Mesenchymal stem cell (in vitro differentiated cells and primary cell): Measurements from ENCODE around the gene DMD.

Experiments
- DNase-seq: peaks from one replicate; pipeline ENCODE4 v3.0.0-alpha.2; 2013
- H2AFZ ChIP-seq: one replicate; pipeline ENCODE4 v1.6.1; 2013; ENCODE audit warnings: low read depth, mild to moderate bottlenecking, control low read depth, inconsistent platforms, low read length, moderate library complexity
- H2AK5ac ChIP-seq: 2 replicates; pipeline ENCODE4 v1.6.1; 2013; ENCODE audit warnings: low read length, moderate library complexity, mild to moderate bottlenecking, inconsistent platforms; ENCODE audit not compliant: severe bottlenecking
- H2BK120ac ChIP-seq: one replicate; pipeline ENCODE4 v1.6.1; 2013; ENCODE audit warnings: low read depth, mild to moderate bottlenecking, inconsistent platforms, low read length, moderate library complexity
- H2BK12ac ChIP-seq, 2 experiments: one replicate each; pipeline ENCODE4 v1.6.1; 2013; ENCODE audit warnings: inconsistent platforms in 2 of 2, low read length in 2 of 2, mild to moderate bottlenecking in 2 of 2, moderate library complexity in 2 of 2, control low read depth in 1 of 2
- H2BK15ac ChIP-seq: one replicate; pipeline ENCODE4 v1.6.1; 2013; ENCODE audit warnings: mild to moderate bottlenecking, low read depth, inconsistent platforms; ENCODE audit not compliant: poor library complexity, severe bottlenecking
- H2BK5ac ChIP-seq: 2 replicates; pipeline ENCODE4 v1.6.1; 2013; ENCODE audit warnings: low read depth, mild to moderate bottlenecking, low read length, control low read depth, inconsistent platforms; ENCODE audit not compliant: poor library complexity, severe bottlenecking
- H3K14ac ChIP-seq, 2 experiments: one replicate each; pipeline ENCODE4 v1.6.1; 2013; ENCODE audit warnings: inconsistent platforms in 2 of 2, low read length in 2 of 2, control low read depth in 1 of 2, mild to moderate bottlenecking in 1 of 2, moderate library complexity in 1 of 2
- H3K18ac ChIP-seq, 2 experiments: one replicate each; pipeline ENCODE4 v1.6.1; 2013; ENCODE audit warnings: inconsistent platforms in 2 of 2, low read length in 2 of 2, control low read depth in 1 of 2, low read depth in 1 of 2, mild to moderate bottlenecking in 1 of 2
- H3K23ac ChIP-seq, 2 experiments: one replicate each; pipeline ENCODE4 v1.6.1; 2013; ENCODE audit warnings: inconsistent platforms in 2 of 2, low read length in 2 of 2, mild to moderate bottlenecking in 2 of 2, moderate library complexity in 2 of 2, control low read depth in 1 of 2
- H3K27ac ChIP-seq: 2 replicates; pipeline ENCODE4 v1.5.1; 2013; ENCODE audit warnings: mild to moderate bottlenecking, moderate library complexity, low read length, control low read depth, inconsistent platforms; ENCODE audit not compliant: poor library complexity, severe bottlenecking
- H3K27me3 ChIP-seq, 2 experiments: 2 replicates each; pipeline versions ENCODE4 v1.6.1 to v1.7.0; 2013; ENCODE audit warnings: low read length in 2 of 2, mild to moderate bottlenecking in 2 of 2, moderate library complexity in 2 of 2, control low read depth in 1 of 2, inconsistent platforms in 1 of 2; ENCODE audit not compliant: control insufficient read depth in 1 of 2, insufficient read depth in 1 of 2
- H3K36me3 ChIP-seq, 2 experiments: 2 replicates each; pipeline versions ENCODE4 v1.6.1 to v1.7.0; 2013; ENCODE audit warnings: low read length in 2 of 2, control low read depth in 1 of 2, inconsistent platforms in 1 of 2, low read depth in 1 of 2, mild to moderate bottlenecking in 1 of 2; ENCODE audit not compliant: insufficient read depth in 2 of 2, control insufficient read depth in 1 of 2
- H3K4ac ChIP-seq, 2 experiments: one replicate each; pipeline ENCODE4 v1.6.1; 2013; ENCODE audit warnings: inconsistent platforms in 2 of 2, low read length in 2 of 2, mild to moderate bottlenecking in 2 of 2, moderate library complexity in 2 of 2, control low read depth in 1 of 2, low read depth in 1 of 2
- H3K4me1 ChIP-seq: 2 replicates; pipeline ENCODE4 v1.6.1; 2013; ENCODE audit warnings: low read depth, low read length, control low read depth; ENCODE audit not compliant: control insufficient read depth, insufficient read depth
- H3K4me2 ChIP-seq: 2 replicates; pipeline ENCODE4 v1.6.1; 2013; ENCODE audit warnings: low read length, mild to moderate bottlenecking, inconsistent platforms; ENCODE audit not compliant: poor library complexity, severe bottlenecking
- H3K4me3 ChIP-seq, 2 experiments: 2 replicates each; pipeline versions ENCODE4 v1.5.1 to v1.7.0; 2013; ENCODE audit warnings: low read length in 2 of 2, mild to moderate bottlenecking in 2 of 2, control low read depth in 1 of 2, low read depth in 1 of 2; ENCODE audit not compliant: insufficient read depth in 1 of 2
- H3K79me1 ChIP-seq: replicated peaks from 2 replicates; pipeline ENCODE4 v1.6.1; 2013; ENCODE audit warnings: mild to moderate bottlenecking, control low read depth, low read length, inconsistent platforms; ENCODE audit not compliant: poor library complexity, severe bottlenecking
- H3K9ac ChIP-seq: 2 replicates; pipeline ENCODE4 v1.7.0; 2013; ENCODE audit warnings: mild to moderate bottlenecking, low read length, moderate library complexity
- H3K9me3 ChIP-seq: 2 replicates; pipeline ENCODE4 v1.7.0; 2013; ENCODE audit warnings: mild to moderate bottlenecking, low read length; ENCODE audit not compliant: control insufficient read depth
- H4K8ac ChIP-seq: one replicate; pipeline ENCODE4 v1.6.1; 2013; ENCODE audit warnings: inconsistent platforms, mild to moderate bottlenecking, low read length, moderate library complexity
- H4K91ac ChIP-seq: one replicate; pipeline ENCODE4 v1.6.1; 2013; ENCODE audit warnings: mild to moderate bottlenecking, low read length, inconsistent platforms
- WGBS: methylation state at CpG from one replicate; pipeline ENCODE4 v1.1.7; 2013; ENCODE audit warnings: mixed read lengths; 5-methylcytosine and 5-hydroxymethylcytosine counted together

The DMD gene

DNA sequence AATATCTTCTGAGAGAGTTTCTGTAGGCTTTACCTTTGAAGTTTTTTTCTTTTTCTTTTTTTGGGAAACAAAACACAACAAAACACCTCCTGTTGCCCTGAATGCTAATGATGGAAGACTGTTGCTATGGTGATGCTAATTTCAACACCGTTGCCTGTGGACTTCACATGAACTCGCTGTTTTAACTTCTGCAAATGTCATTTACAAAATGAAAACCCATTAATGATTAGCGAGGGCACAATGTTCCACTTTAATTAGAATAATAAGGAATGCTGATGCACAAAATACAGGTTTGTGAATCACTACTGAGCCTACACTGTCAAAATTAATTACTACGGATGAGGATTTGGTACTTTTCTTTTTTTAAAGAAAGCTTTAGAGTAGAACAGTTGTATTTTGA, 1912.4 kb downstream of the DMD start:
- WGBS: no CpG with 5 or more reads among the region's 4 CpGs
- H2BK120ac ChIP-seq: no peak overlapping the region
- no peak overlapping the region for H3K27ac ChIP-seq
- H4K91ac ChIP-seq: no peak overlapping the region
- no peak overlapping the region for H2BK12ac ChIP-seq
- no peaks in the 10 kb centered on the region for H3K27me3 ChIP-seq
- no peak overlapping the region for H3K18ac ChIP-seq
- no peaks in the 10 kb centered on the region for H3K79me1 ChIP-seq
- H3K36me3 ChIP-seq: no peaks in the 10 kb centered on the region
- no peaks in the 10 kb centered on the region for H3K4me1 ChIP-seq
- no peak overlapping the region for H2AK5ac ChIP-seq
- no peak overlapping the region for H3K9ac ChIP-seq
- H2AFZ ChIP-seq: no peak overlapping the region
- no peak overlapping the region for H3K4me3 ChIP-seq
- no peak for DNase-seq
- H3K14ac ChIP-seq: no peak overlapping the region
- no peak overlapping the region for H4K8ac ChIP-seq
- H2BK5ac ChIP-seq: no peak overlapping the region
- H2BK15ac ChIP-seq: no peak overlapping the region
- H3K4me2 ChIP-seq: no peak overlapping the region
- H3K9me3 ChIP-seq: no peaks in the 10 kb centered on the region
- H3K23ac ChIP-seq: no peak overlapping the region
- no peak overlapping the region for H3K4ac ChIP-seq

DNA sequence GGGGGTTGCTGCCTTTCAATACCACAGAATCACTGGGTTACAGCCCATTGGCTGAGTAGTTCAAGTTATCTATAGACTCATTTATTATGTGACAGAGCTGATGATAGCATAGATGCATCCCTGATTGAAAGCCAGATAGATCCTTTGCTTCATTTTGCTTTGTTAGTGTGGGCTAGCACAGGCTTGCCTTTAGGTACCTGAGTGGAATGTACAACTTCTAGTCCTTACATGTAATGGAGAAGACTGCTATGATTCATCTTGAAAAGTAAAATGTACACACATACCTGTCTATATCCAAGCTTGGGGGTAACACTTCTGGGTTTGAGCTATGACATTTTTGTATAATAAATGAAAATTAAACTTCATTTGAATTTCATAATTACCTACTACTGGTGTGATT, 1913.5 kb downstream of the DMD start:
- no peak overlapping the region for H4K8ac ChIP-seq
- H3K4me1 ChIP-seq: no peaks in the 10 kb centered on the region
- H3K18ac ChIP-seq: no peak overlapping the region
- H3K27me3 ChIP-seq: no peaks in the 10 kb centered on the region
- H3K4ac ChIP-seq: no peak overlapping the region
- H2BK120ac ChIP-seq: no peak overlapping the region
- no peaks in the 10 kb centered on the region for H3K9me3 ChIP-seq
- no peak overlapping the region for H3K4me2 ChIP-seq
- no peaks in the 10 kb centered on the region for H3K79me1 ChIP-seq
- no peak overlapping the region for H3K9ac ChIP-seq
- no peak overlapping the region for H3K4me3 ChIP-seq
- no peak overlapping the region for H3K14ac ChIP-seq
- no peak overlapping the region for H2BK15ac ChIP-seq
- no peaks in the 10 kb centered on the region for H3K36me3 ChIP-seq
- no peak overlapping the region for H4K91ac ChIP-seq
- no peak overlapping the region for H2BK5ac ChIP-seq
- no peak overlapping the region for H3K23ac ChIP-seq
- H2AFZ ChIP-seq: no peak overlapping the region
- no peak overlapping the region for H2BK12ac ChIP-seq
- no peak overlapping the region for H2AK5ac ChIP-seq
- H3K27ac ChIP-seq: no peak overlapping the region
- DNase-seq: no peak

DNA sequence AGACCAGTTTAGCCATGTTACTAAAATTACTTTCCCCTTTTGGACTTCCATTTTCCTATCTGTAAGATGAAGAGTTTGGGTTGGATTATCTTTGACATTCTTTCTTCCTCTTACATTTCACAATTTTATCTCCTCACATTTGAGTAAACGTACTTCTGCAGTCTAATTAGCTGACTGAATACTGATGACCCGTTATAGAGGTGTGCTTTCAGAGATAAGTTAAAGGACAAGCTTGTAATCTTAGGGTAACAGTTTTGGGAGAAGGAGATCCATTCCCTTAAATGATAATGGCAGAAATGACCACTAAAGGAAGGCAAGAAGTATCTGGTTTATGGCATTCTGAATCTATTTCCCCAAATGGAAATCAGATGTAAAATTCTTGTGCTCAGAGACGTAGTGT, 1916.9 kb downstream of the DMD start:
- Histone ChIP-seq H3K27me3 (no peaks in the 10 kb centered on the region), H3K79me1 (no peaks in the 10 kb centered on the region), H3K27ac (no peak overlapping the region), H2BK5ac (no peak overlapping the region), H2AK5ac (no peak overlapping the region), H3K23ac (no peak overlapping the region), H3K4me1 (no peaks in the 10 kb centered on the region), H4K8ac (no peak overlapping the region), H3K4ac (no peak overlapping the region), H4K91ac (no peak overlapping the region), H3K9ac (no peak overlapping the region), H3K9me3 (peaks cover 5% of the 10 kb centered on the region), H2AFZ (no peak overlapping the region), H2BK120ac (no peak overlapping the region), H3K4me2 (no peak overlapping the region), H3K18ac (no peak overlapping the region), H3K14ac (no peak overlapping the region), H3K4me3 (no peak overlapping the region), H2BK15ac (no peak overlapping the region), H3K36me3 (no peaks in the 10 kb centered on the region), H2BK12ac (no peak overlapping the region)
- WGBS: 100% methylated on average over 2 of the region's 3 CpGs
- no peak for DNase-seq

DNA sequence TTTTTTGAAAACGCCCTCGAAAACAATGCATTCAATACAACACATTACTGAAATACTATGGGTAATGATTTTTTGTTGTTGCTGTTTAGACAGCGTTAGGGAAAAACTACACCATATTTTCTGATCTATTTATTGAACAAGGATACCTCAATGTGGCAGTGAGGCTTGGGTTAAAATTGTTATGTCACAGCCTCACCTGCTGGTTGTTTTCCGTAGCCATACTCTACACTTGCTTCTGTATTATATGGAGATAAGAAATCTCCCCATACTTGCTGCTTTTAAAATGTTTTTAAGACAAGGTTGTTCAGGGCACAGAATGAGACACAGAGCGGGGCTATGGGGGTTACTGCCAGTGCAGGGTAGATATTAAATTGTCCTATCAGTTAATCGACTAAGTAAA, 1917.9 kb downstream of the DMD start:
- DNase-seq: no peak
- H4K91ac ChIP-seq: no peak overlapping the region
- H3K4me2 ChIP-seq: no peak overlapping the region
- H2AFZ ChIP-seq: no peak overlapping the region
- H3K79me1 ChIP-seq: no peaks in the 10 kb centered on the region
- no peak overlapping the region for H3K23ac ChIP-seq
- no peak overlapping the region for H2BK12ac ChIP-seq
- no peaks in the 10 kb centered on the region for H3K4me1 ChIP-seq
- no peaks in the 10 kb centered on the region for H3K36me3 ChIP-seq
- H3K18ac ChIP-seq: no peak overlapping the region
- H2BK5ac ChIP-seq: no peak overlapping the region
- 88% methylated on average over 1 of the region's 6 CpGs for WGBS
- no peaks in the 10 kb centered on the region for H3K27me3 ChIP-seq
- H2BK15ac ChIP-seq: no peak overlapping the region
- no peak overlapping the region for H3K4me3 ChIP-seq
- no peak overlapping the region for H3K9ac ChIP-seq
- no peak overlapping the region for H4K8ac ChIP-seq
- peaks cover 5% of the 10 kb centered on the region for H3K9me3 ChIP-seq
- H3K4ac ChIP-seq: no peak overlapping the region
- H3K14ac ChIP-seq: no peak overlapping the region
- H3K27ac ChIP-seq: no peak overlapping the region
- H2BK120ac ChIP-seq: no peak overlapping the region
- no peak overlapping the region for H2AK5ac ChIP-seq
